Vagina (tissue), 2 donors: ENCODE data around the gene MCUR1.

Experiments used
- CTCF ChIP-seq, 3 experiments: fragments of 450-650 bp in 2 of 3; fragments of 200-600 bp in 1 of 3; sonication (generic) in 1 of 3; IDR thresholded peaks; one replicate each; pipeline ENCODE4 v1.5.1; 2017 to 2019; ENCODE audit warnings: antibody characterized with exemption in 3 of 3, mild to moderate bottlenecking in 2 of 3, moderate library complexity in 2 of 3
- POLR2A ChIP-seq, 2 donors: fragments of 450-650 bp; IDR thresholded peaks; one replicate each; pipeline ENCODE4 v1.6.1; 2017; ENCODE audit warnings: antibody characterized with exemption in 2 of 2, mild to moderate bottlenecking in 2 of 2, moderate library complexity in 2 of 2

DNA sequence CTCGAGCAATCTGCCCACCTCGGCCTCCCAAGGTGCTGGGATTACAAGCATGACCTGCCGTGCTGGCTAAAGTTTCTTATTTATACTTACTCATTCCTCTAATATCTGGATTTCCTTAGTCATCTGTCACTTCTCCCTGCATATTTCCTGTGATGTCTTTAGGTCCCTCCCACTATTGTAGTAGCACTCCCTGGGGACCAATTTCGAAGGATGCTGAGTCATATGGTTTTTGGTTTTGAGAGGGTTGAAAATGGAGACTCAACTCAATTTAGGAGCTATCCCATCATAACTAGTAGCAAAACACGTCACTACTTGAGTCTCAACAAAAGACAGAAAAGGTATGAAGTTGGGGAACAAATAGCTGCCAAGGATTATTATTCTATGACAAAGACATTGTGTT, 20.2 kb downstream of the MCUR1 start:
- TF ChIP-seq CTCF (IDR thresholded peaks at IDR 0.05) (no peak), POLR2A (IDR thresholded peaks at IDR 0.05) (no peak)
